NCI-H2196 treated with DMSO at 0.1 percent for 48 hours (cell line): Measurements from ENCODE around the gene POLR2J3.
"Not testable (repeated sequence)": the region's sequence is repeated elsewhere in the genome, so short reads cannot be mapped to it uniquely, and the experiment has no call there.

Source experiments
- DNase-seq: peaks from one replicate; lab custom pipeline; 2025; ENCODE audit not compliant: unreplicated experiment; lab: John Stamatoyannopoulos, UW

POLR2J3 gene

GRCh38 chr7:102572261-102573239 is at the start of gene POLR2J3:
Gene POLR2J3, minus strand, starts transcription at chr7:102572583. Its CDS starts 62 bp downstream, at chr7:102572521.
- DNase-seq: not testable (repeated sequence)

GRCh38 chr7:102618122-102618521 is 45.7 kb upstream of the POLR2J3 start:
- DNase-seq: not testable (repeated sequence)

GRCh38 chr7:102616507-102617125 is 44.2 kb upstream of the POLR2J3 start, which contains the start of gene RASA4:
Gene RASA4, minus strand, starts transcription at chr7:102616756. Its CDS starts 67 bp downstream, at chr7:102616689.
- DNase-seq: not testable (repeated sequence)

- not testable (repeated sequence) for DNase-seq
These were observed 43.5 kb upstream of the POLR2J3 start for GRCh38 chr7:102615930-102616329.

GRCh38 chr7:102614873-102615272 is 42.5 kb upstream of the POLR2J3 start:
- not testable (repeated sequence) for DNase-seq

GRCh38 chr7:102614346-102614697 is 41.9 kb upstream of the POLR2J3 start:
- not testable (repeated sequence) for DNase-seq

- DNase-seq: not testable (repeated sequence)
These were observed 41.4 kb upstream of the POLR2J3 start for GRCh38 chr7:102613575-102614345.

- not testable (repeated sequence) for DNase-seq
These were observed 39.4 kb upstream of the POLR2J3 start for GRCh38 chr7:102611675-102612325.

- not testable (repeated sequence) for DNase-seq
These were observed 38.8 kb upstream of the POLR2J3 start for GRCh38 chr7:102611013-102611674.

- DNase-seq: not testable (repeated sequence)
These were observed 38.1 kb upstream of the POLR2J3 start for GRCh38 chr7:102610441-102610840.

GRCh38 chr7:102609734-102610133 is 37.4 kb upstream of the POLR2J3 start:
- DNase-seq: not testable (repeated sequence)

- DNase-seq: not testable (repeated sequence)
These were observed 34.5 kb upstream of the POLR2J3 start for GRCh38 chr7:102606848-102607247.

GRCh38 chr7:102604431-102605145 is 32.2 kb upstream of the POLR2J3 start:
- not testable (repeated sequence) for DNase-seq

- not testable (repeated sequence) for DNase-seq
These were observed 29.9 kb upstream of the POLR2J3 start for GRCh38 chr7:102602317-102602716.

- not testable (repeated sequence) for DNase-seq
These were observed 27.3 kb upstream of the POLR2J3 start for GRCh38 chr7:102599699-102600098.

- DNase-seq: not testable (repeated sequence)
These were observed 23.7 kb upstream of the POLR2J3 start for GRCh38 chr7:102596036-102596435.

GRCh38 chr7:102593637-102594334 is 21.4 kb upstream of the POLR2J3 start:
- DNase-seq: not testable (repeated sequence)

- DNase-seq: not testable (repeated sequence)
These were observed 20.2 kb upstream of the POLR2J3 start for GRCh38 chr7:102592477-102593019.
